DND-41 (cell line): ENCODE measurements around the gene MINK1.

ENCODE experiments used
- CTCF ChIP-seq: IDR thresholded peaks from 2 replicates; pipeline ENCODE4 v1.5.1; 2012; ENCODE audit warnings: borderline replicate concordance, low read length, moderate library complexity, mild to moderate bottlenecking; ENCODE audit not compliant: poor library complexity, severe bottlenecking; ENCODE audit errors: extremely low read depth
- EZH2 ChIP-seq: IDR thresholded peaks from 3 replicates; pipeline ENCODE4 v1.6.1; 2012; ENCODE audit warnings: borderline replicate concordance, low read depth, mild to moderate bottlenecking, moderate library complexity, low read length, inconsistent platforms; ENCODE audit not compliant: severe bottlenecking

GRCh38 chr17:4939796-4940554 is 106.8 kb downstream of the MINK1 start, which contains the start of the genes RNF167 and SLC25A11:
- no peak for TF ChIP-seq CTCF
- TF ChIP-seq EZH2 = no peak
